ENCODE measurements around the gene HS2ST1. TPM values are rescaled to one million over a fixed set of nuclear protein-coding genes. Genes with fewer than 3 reads are reported as not detected.

HS2ST1 gene
- total and polyA plus RNA-seq, 2 experiments from 2014 or later = 10.1 to 15.2 TPM

GRCh38 chr1:86933051-86933450 is 18.6 kb downstream of the HS2ST1 start:
- WGBS, 2 experiments (ENCODE audit: low coverage in 1 of 2, low lambda C conversion rate in 2 of 2, missing lambda C conversion rate in 2 of 2) = 87 to 88% methylated on average over 3 of the region's 3 CpGs
- Histone ChIP-seq H3K9ac (no peak overlapping the region), H2AFZ (no peak overlapping the region), H3K27ac (no peak overlapping the region), H3K4me3 (no peak overlapping the region), H3K27me3 (replicated peaks; ENCODE audit: insufficient read depth) (no peaks in the 10 kb centered on the region), H3K9me2 (ENCODE audit: insufficient read depth) (no peaks in the 10 kb centered on the region), H4K20me1 (ENCODE audit: insufficient read depth) (no peaks in the 10 kb centered on the region), H3K9me3 (ENCODE audit: low read depth) (no peaks in the 10 kb centered on the region), H3K36me3 (ENCODE audit: low read depth) (no peaks in the 10 kb centered on the region), H3K79me2 (ENCODE audit: insufficient read depth) (peaks cover 24% of the 10 kb centered on the region), H3K4me1 (ENCODE audit: insufficient read depth) (peaks cover 5% of the 10 kb centered on the region; the same call in 1 of the 2 replicates), H3K4me2 (ENCODE audit: unreplicated experiment) (no peak overlapping the region), H3F3A (ENCODE audit: insufficient read depth) (no peaks in the 10 kb centered on the region)
- in situ Hi-C loops (cut with MboI) = no loop called here
- no peak for TF ChIP-seq EZH2 (IDR thresholded peaks at IDR 0.05; ENCODE audit: insufficient read depth, poor library complexity, severe bottlenecking)
- DNase-seq = no peak

GRCh38 chr1:86933562-86934377 is 19.3 kb downstream of the HS2ST1 start:
- H3K36me3 ChIP-seq (ENCODE audit: low read depth) = no peaks in the 10 kb centered on the region
- H4K20me1 ChIP-seq (ENCODE audit: insufficient read depth) = no peaks in the 10 kb centered on the region
- H3K79me2 ChIP-seq (ENCODE audit: insufficient read depth) = peaks cover 22% of the 10 kb centered on the region
- 83 to 91% methylated on average over 7 of the region's 7 CpGs for WGBS, 2 experiments (ENCODE audit: low coverage in 1 of 2, low lambda C conversion rate in 2 of 2, missing lambda C conversion rate in 2 of 2)
- peaks cover 11% of the 10 kb centered on the region; the same call in 1 of the 2 replicates for H3K4me1 ChIP-seq (ENCODE audit: insufficient read depth)
- in situ Hi-C loops (cut with MboI) = no loop called here
- H3K27me3 ChIP-seq (replicated peaks; ENCODE audit: insufficient read depth) = no peaks in the 10 kb centered on the region
- no peak overlapping the region for H3K27ac ChIP-seq
- no peaks in the 10 kb centered on the region for H3K9me2 ChIP-seq (ENCODE audit: insufficient read depth)
- no peak for DNase-seq
- H3K4me3 ChIP-seq = no peak overlapping the region
- no peaks in the 10 kb centered on the region for H3F3A ChIP-seq (ENCODE audit: insufficient read depth)
- H2AFZ ChIP-seq = no peak overlapping the region
- H3K9ac ChIP-seq = no peak overlapping the region
- no peaks in the 10 kb centered on the region for H3K9me3 ChIP-seq (ENCODE audit: low read depth)
- no peak overlapping the region for H3K4me2 ChIP-seq (ENCODE audit: unreplicated experiment)
- no peak for TF ChIP-seq EZH2phosphoT487 (IDR thresholded peaks at IDR 0.05; ENCODE audit: insufficient read depth, low read depth)
- no peak for TF ChIP-seq EZH2 (IDR thresholded peaks at IDR 0.05; ENCODE audit: insufficient read depth, poor library complexity, severe bottlenecking)

- H3K79me2 ChIP-seq (ENCODE audit: insufficient read depth) = peaks cover 31% of the 10 kb centered on the region
- no peak overlapping the region for H3K4me2 ChIP-seq (ENCODE audit: unreplicated experiment)
- in situ Hi-C loops (cut with MboI) = no loop called here
- H2AFZ ChIP-seq = no peak overlapping the region
- H3K36me3 ChIP-seq (ENCODE audit: low read depth) = no peaks in the 10 kb centered on the region
- TF ChIP-seq EZH2phosphoT487 (IDR thresholded peaks at IDR 0.05; ENCODE audit: insufficient read depth, low read depth) = no peak
- no peak for TF ChIP-seq EZH2 (IDR thresholded peaks at IDR 0.05; ENCODE audit: insufficient read depth, poor library complexity, severe bottlenecking)
- WGBS, 2 experiments (ENCODE audit: low coverage in 1 of 2, low lambda C conversion rate in 2 of 2, missing lambda C conversion rate in 2 of 2) = 9 to 17% methylated on average over 1 of the region's 1 CpG
- H3K27ac ChIP-seq = no peak overlapping the region
- no peaks in the 10 kb centered on the region for H3F3A ChIP-seq (ENCODE audit: insufficient read depth)
- H4K20me1 ChIP-seq (ENCODE audit: insufficient read depth) = 0 out of 2 replicates have a peak, but pooled peaks cover 8% of the 10 kb centered on the region
- H3K9me2 ChIP-seq (ENCODE audit: insufficient read depth) = no peaks in the 10 kb centered on the region
- H3K4me3 ChIP-seq = no peak overlapping the region
- H3K9ac ChIP-seq = no peak overlapping the region
- H3K9me3 ChIP-seq (ENCODE audit: low read depth) = no peaks in the 10 kb centered on the region
- peaks cover 11% of the 10 kb centered on the region; the same call in 1 of the 2 replicates for H3K4me1 ChIP-seq (ENCODE audit: insufficient read depth)
- DNase-seq = peak; percentile 19
- H3K27me3 ChIP-seq (replicated peaks; ENCODE audit: insufficient read depth) = no peaks in the 10 kb centered on the region
These were observed 24.0 kb downstream of the HS2ST1 start for GRCh38 chr1:86938450-86938849.

- Histone ChIP-seq H3K4me2 (ENCODE audit: unreplicated experiment) (no peak overlapping the region), H4K20me1 (ENCODE audit: insufficient read depth) (0 out of 2 replicates have a peak, but pooled peaks cover 8% of the 10 kb centered on the region), H2AFZ (no peak overlapping the region), H3K36me3 (ENCODE audit: low read depth) (no peaks in the 10 kb centered on the region), H3K9ac (no peak overlapping the region), H3K27me3 (replicated peaks; ENCODE audit: insufficient read depth) (no peaks in the 10 kb centered on the region), H3K9me2 (ENCODE audit: insufficient read depth) (no peaks in the 10 kb centered on the region), H3K79me2 (ENCODE audit: insufficient read depth) (peaks cover 32% of the 10 kb centered on the region), H3K27ac (no peak overlapping the region), H3K4me3 (no peak overlapping the region), H3K9me3 (ENCODE audit: low read depth) (no peaks in the 10 kb centered on the region), H3K4me1 (ENCODE audit: insufficient read depth) (peaks cover 11% of the 10 kb centered on the region; the same call in 1 of the 2 replicates), H3F3A (ENCODE audit: insufficient read depth) (no peaks in the 10 kb centered on the region)
- no peak for DNase-seq
- TF ChIP-seq EZH2 (IDR thresholded peaks at IDR 0.05; ENCODE audit: insufficient read depth, poor library complexity, severe bottlenecking) (no peak), EZH2phosphoT487 (IDR thresholded peaks at IDR 0.05; ENCODE audit: insufficient read depth, low read depth) (no peak)
- in situ Hi-C loops (cut with MboI) = no loop called here
- WGBS, 2 experiments (ENCODE audit: low coverage in 1 of 2, low lambda C conversion rate in 2 of 2, missing lambda C conversion rate in 2 of 2) = 77 to 83% methylated on average over 2 of the region's 2 CpGs
These were observed 24.4 kb downstream of the HS2ST1 start for GRCh38 chr1:86938855-86939254.

Measured in GM23248 (cell line).